Lung (tissue), 13 donors: ENCODE data around the gene TAS2R4. TPM values are rescaled to one million over a fixed set of nuclear protein-coding genes. Genes with fewer than 3 reads are reported as not detected.
"Not testable (repeated sequence)": the region's sequence is repeated elsewhere in the genome, so short reads cannot be mapped to it uniquely, and the experiment has no call there.

ENCODE experiments used
- ATAC-seq: fragments of 200-7000 bp; cut with Tn5 transposase; one replicate; pipeline ENCODE4 v1.9.1; 2020; ENCODE audit warnings: moderate number of reproducible peaks; ENCODE audit not compliant: insufficient read depth, low FRiP score
- DNase-seq, 3 donors: peaks; one replicate each; pipeline ENCODE4 v3.0.0-alpha.2; 2013 to 2017
- H3K27ac ChIP-seq, 2 donors: one replicate each; pipeline ENCODE4 v1.5.1; 2013; ENCODE audit warnings: mild to moderate bottlenecking in 2 of 2, moderate library complexity in 2 of 2, control low read depth in 1 of 2, inconsistent platforms in 1 of 2, low read depth in 1 of 2, low read length in 1 of 2
- H3K27me3 ChIP-seq, 3 donors: one replicate each; pipeline ENCODE4 v1.5.1; 2013; ENCODE audit warnings: low read length in 2 of 3; ENCODE audit not compliant: control insufficient read depth in 3 of 3, insufficient read depth in 3 of 3
- H3K36me3 ChIP-seq, 4 donors: one replicate each; pipeline ENCODE4 v1.5.1; 2013; ENCODE audit warnings: low read length in 4 of 4, mild to moderate bottlenecking in 1 of 4, moderate library complexity in 1 of 4; ENCODE audit not compliant: control insufficient read depth in 4 of 4, insufficient read depth in 4 of 4
- H3K4me1 ChIP-seq, 5 donors: one replicate each; pipeline ENCODE4 v1.5.1; 2013; ENCODE audit warnings: low read length in 5 of 5, mild to moderate bottlenecking in 2 of 5, moderate library complexity in 1 of 5; ENCODE audit not compliant: control insufficient read depth in 5 of 5, insufficient read depth in 5 of 5
- H3K4me3 ChIP-seq: one replicate; pipeline ENCODE4 v1.5.1; 2013; ENCODE audit warnings: mild to moderate bottlenecking, control low read depth, moderate library complexity
- H3K9ac ChIP-seq, 2 donors: one replicate each; pipeline ENCODE4 v1.5.1; 2013; ENCODE audit warnings: low read length in 2 of 2, control low read depth in 1 of 2; ENCODE audit not compliant: insufficient read depth in 1 of 2
- H3K9me3 ChIP-seq, 4 donors: one replicate each; pipeline ENCODE4 v1.5.1; 2013; ENCODE audit warnings: low read length in 3 of 4, mild to moderate bottlenecking in 1 of 4, moderate library complexity in 1 of 4; ENCODE audit not compliant: control insufficient read depth in 4 of 4, insufficient read depth in 3 of 4
- CTCF ChIP-seq: IDR thresholded peaks from 2 replicates; pipeline ENCODE4 v1.5.1; 2012; ENCODE audit warnings: mild to moderate bottlenecking; ENCODE audit errors: control extremely low read depth, extremely low read depth
- WGBS, 2 donors: extraction: QIAGEN DNeasy Blood & Tissue Kit; methylation state at CpG; one replicate each; pipeline ENCODE4 v1.1.7; 2013; 5-methylcytosine and 5-hydroxymethylcytosine counted together
- polyA plus RNA-seq, 2 donors: library from polyadenylated mRNA; stranded (reverse); fragments of 200-250 nt; gene quantifications; one replicate each; pipeline ENCODE4 v1.2.1, GENCODE V29; 2013
- small RNA-seq: library from RNA; depleted of rRNA; stranded (forward); fragments of <200 nt; gene quantifications from one replicate; pipeline ENCODE3, GENCODE V24; 2014; ENCODE audit warnings: low replicate concordance
- total RNA-seq, 2 donors: library from RNA; depleted of rRNA in 1 of 2; stranded (reverse); fragments of >200 nt in 1 of 2; gene quantifications; one replicate each; pipeline ENCODE4 v1.2.1, GENCODE V29; 2014 to 2021
- donor health status: control.
- donor health status: control.
- donor health status: Bipolar disorder and iron deficiency.
- donor health status: healthy.
- donor health status: DM: yes; HTN: yes; CAD: no.

The TAS2R4 gene
- total and polyA plus RNA-seq, 4 donors = 0.06 to 9.3 (median 0.87) TPM

DNA sequence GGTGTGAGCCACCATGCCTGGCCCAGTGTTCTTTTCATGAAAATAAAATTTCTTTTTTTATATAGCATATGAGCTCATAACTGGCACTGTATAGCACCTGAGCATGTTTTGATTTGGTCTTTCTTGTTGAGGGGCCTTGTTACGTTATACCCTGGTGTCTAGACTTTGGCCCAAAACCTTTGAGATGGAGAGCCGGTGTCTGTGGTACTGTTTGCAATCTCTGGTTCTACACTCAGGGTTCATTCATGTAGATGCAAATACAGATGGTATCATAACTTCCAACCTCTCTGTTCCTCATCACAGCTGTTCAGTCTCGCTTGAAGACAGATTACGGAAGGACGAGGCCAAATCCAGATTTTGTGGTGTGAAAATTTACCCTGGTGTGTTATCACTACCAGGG, 13.4 kb downstream of the TAS2R4 start, which contains the start of gene TAS2R5:
TSS of gene TAS2R5 (plus strand) at position 301 of the 400 bp plus-strand sequence. CDS start 145 bp downstream, outside the sequence.
- TF ChIP-seq CTCF = no peak
- ATAC-seq (no peak), DNase-seq (no peak)
- Histone ChIP-seq H3K27ac (no peak within 1 kb of the TSS), H3K27me3 (no peaks in the 10 kb centered on the region), H3K9me3 (no peaks in the 10 kb centered on the region), H3K9ac (no peak within 1 kb of the TSS), H3K36me3 (peaks cover 0 to 6% (median under 1%) of the 10 kb centered on the region in 4 donors), H3K4me3 (no peak within 1 kb of the TSS), H3K4me1 (peaks cover 0 to 5% (median 0%) of the 10 kb centered on the region in 5 donors)
- 87 to 98% methylated on average over 5 of the region's 5 CpGs for WGBS, 2 donors

DNA sequence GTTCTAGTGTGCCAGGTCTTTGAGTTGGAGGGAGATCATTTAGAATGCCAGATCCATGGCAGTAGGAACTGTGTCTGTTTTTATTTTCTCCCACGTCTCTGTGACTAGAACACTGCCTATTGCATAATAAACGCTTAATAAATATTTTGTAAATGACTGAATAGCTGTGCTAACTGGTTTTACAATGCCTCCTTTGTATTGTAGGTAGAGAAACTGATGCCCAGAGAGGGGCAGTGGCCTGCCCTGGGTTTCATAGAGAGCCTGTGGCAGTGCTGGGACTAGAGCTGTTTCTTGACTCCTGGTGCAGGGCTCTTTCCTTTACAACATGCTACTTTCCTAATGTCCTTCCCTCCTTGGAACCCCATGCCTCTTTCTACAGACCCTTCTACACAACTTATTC, 16.1 kb downstream of the TAS2R4 start:
- Histone ChIP-seq H3K4me3 (no peak overlapping the region), H3K27ac (no peak overlapping the region), H3K9ac (no peak overlapping the region), H3K9me3 (no peaks in the 10 kb centered on the region), H3K4me1 (peaks cover 0 to 5% (median 0%) of the 10 kb centered on the region in 5 donors), H3K27me3 (no peaks in the 10 kb centered on the region), H3K36me3 (peaks cover 0 to 6% (median under 1%) of the 10 kb centered on the region in 4 donors)
- DNase-seq (no peak), ATAC-seq (no peak)
- no peak for TF ChIP-seq CTCF
- 76 to 94% methylated on average over 2 of the region's 2 CpGs for WGBS, 2 donors

GRCh38 chr7:141820067-141820466, 43.6 kb downstream of the TAS2R4 start:
- H3K9ac ChIP-seq = no peak overlapping the region
- ATAC-seq (no peak), DNase-seq (peak in 1 of 3 donors; percentile 1)
- WGBS, 2 donors = 94 to 98% methylated on average over 1 of the region's 1 CpG
- peaks cover 0 to 11% (median 7%) of the 10 kb centered on the region in 4 donors for H3K9me3 ChIP-seq
- no peak overlapping the region for H3K4me3 ChIP-seq
- no peak for TF ChIP-seq CTCF
- H3K4me1 ChIP-seq = no peaks in the 10 kb centered on the region
- H3K27ac ChIP-seq = no peak overlapping the region
- H3K27me3 ChIP-seq = no peaks in the 10 kb centered on the region
- no peaks in the 10 kb centered on the region for H3K36me3 ChIP-seq

- not testable (repeated sequence) for H3K9ac ChIP-seq, ATAC-seq, DNase-seq, H3K4me3 ChIP-seq, H3K27me3 ChIP-seq, H3K27ac ChIP-seq, H3K4me1 ChIP-seq, H3K36me3 ChIP-seq
- H3K9me3 ChIP-seq = peaks cover 0 to 11% (median 6%) of the 10 kb centered on the region in 4 donors
These were observed 46.0 kb downstream of the TAS2R4 start for GRCh38 chr7:141822432-141822831.

Small RNA genes lying within 50 kb of the gene (small RNA-seq; reads per million reads assigned to genes)
- gene RNU1-82P = not detected

Other genes starting within 250 kb of the TAS2R4 start
- gene AGK, start 225.3 kb upstream of the TAS2R4 start, total RNA-seq = 10 to 100 TPM; 24.3 to 39.1 TPM
- gene AGK, start 225.3 kb upstream of the TAS2R4 start, polyA plus RNA-seq = 10 to 100 TPM; 13.7 to 17.6 TPM
- 10 to 100 TPM; 24.1 to 43.3 TPM for gene DENND11, start 74.5 kb upstream of the TAS2R4 start, total RNA-seq
- gene DENND11, start 74.5 kb upstream of the TAS2R4 start, polyA plus RNA-seq = 1 to 10 TPM; 5.1 to 8.2 TPM
- not detected for gene WEE2, start 68.3 kb upstream of the TAS2R4 start, total RNA-seq
- not detected for gene WEE2, start 68.3 kb upstream of the TAS2R4 start, polyA plus RNA-seq
- 100 to 1,000 TPM in 1 of 2 donors, 10 to 100 TPM in 1; 96.8 to 109 TPM for gene SSBP1, start 38.3 kb upstream of the TAS2R4 start, total RNA-seq
- 100 to 1,000 TPM; 162 to 263 TPM for gene SSBP1, start 38.3 kb upstream of the TAS2R4 start, polyA plus RNA-seq
- 10 to 100 TPM in 1 of 2 donors, 1 to 10 TPM in 1; 2.2 to 13.0 TPM for gene TAS2R3, start 12.6 kb upstream of the TAS2R4 start, total RNA-seq
- gene TAS2R3, start 12.6 kb upstream of the TAS2R4 start, polyA plus RNA-seq = not detected
- 1 to 10 TPM; 1.2 to 6.8 TPM for gene TAS2R5, start 13.5 kb downstream of the TAS2R4 start, total RNA-seq
- gene TAS2R5, start 13.5 kb downstream of the TAS2R4 start, polyA plus RNA-seq = under 1 TPM; 0.41 to 0.55 TPM
- gene PRSS37, start 64.8 kb downstream of the TAS2R4 start, total RNA-seq = not detected
- not detected for gene PRSS37, start 64.8 kb downstream of the TAS2R4 start, polyA plus RNA-seq
- under 1 TPM in 1 of 2 donors, not detected in 1; 0.20 TPM for gene OR9A4, start 139.7 kb downstream of the TAS2R4 start, total RNA-seq
- gene OR9A4, start 139.7 kb downstream of the TAS2R4 start, polyA plus RNA-seq = not detected
- gene CLEC5A, start 170.3 kb downstream of the TAS2R4 start, total RNA-seq = 1 to 10 TPM; 2.7 to 8.8 TPM
- 10 to 100 TPM in 1 of 2 donors, 1 to 10 TPM in 1; 4.4 to 19.1 TPM for gene CLEC5A, start 170.3 kb downstream of the TAS2R4 start, polyA plus RNA-seq
- gene TAS2R38, start 197.1 kb downstream of the TAS2R4 start, total RNA-seq = not detected
- gene TAS2R38, start 197.1 kb downstream of the TAS2R4 start, polyA plus RNA-seq = not detected
- gene MGAM, start 219.2 kb downstream of the TAS2R4 start, total RNA-seq = 10 to 100 TPM in 1 of 2 donors, 1 to 10 TPM in 1; 4.0 to 11.4 TPM
- 10 to 100 TPM in 1 of 2 donors, under 1 TPM in 1; 0.61 to 21.3 TPM for gene MGAM, start 219.2 kb downstream of the TAS2R4 start, polyA plus RNA-seq